COLO668 (cell line): Measurements from ENCODE around the gene ASAP3.
"Not testable (repeated sequence)": the region's sequence is repeated elsewhere in the genome, so short reads cannot be mapped to it uniquely, and the experiment has no call there.

Experiments
- DNase-seq: peaks from one replicate; lab custom pipeline; 2025; ENCODE audit not compliant: unreplicated experiment; lab: John Stamatoyannopoulos, UW

The ASAP3 gene

GRCh38 chr1:23515905-23516304, 31.9 kb upstream of the ASAP3 start:
- no peak for DNase-seq

- no peak for DNase-seq
These were observed 30.2 kb upstream of the ASAP3 start for GRCh38 chr1:23514111-23514679.

- no peak for DNase-seq
These were observed 25.9 kb upstream of the ASAP3 start for GRCh38 chr1:23509896-23510295.

- DNase-seq, result no peak
These were observed 22.6 kb upstream of the ASAP3 start for GRCh38 chr1:23506376-23507107.

DNA sequence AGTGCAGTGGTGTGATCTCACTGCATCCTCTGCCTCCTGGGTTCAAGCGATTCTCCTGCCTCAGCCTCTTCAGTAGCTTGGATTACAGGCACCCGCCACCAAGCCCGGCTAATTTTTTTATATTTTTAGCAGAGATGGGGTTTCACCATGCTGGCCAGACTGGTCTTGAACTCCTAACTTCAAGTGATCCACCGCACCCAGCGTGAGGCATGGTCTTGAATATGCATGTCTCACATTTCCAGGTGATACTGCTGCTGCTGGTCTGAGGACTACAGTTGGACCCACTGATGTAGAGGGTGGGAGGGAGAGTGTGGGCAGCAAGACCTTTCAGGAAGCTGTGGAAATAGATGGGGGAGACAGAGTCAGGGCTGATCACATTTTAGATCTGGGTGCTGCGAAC, 21.9 kb upstream of the ASAP3 start:
- no peak for DNase-seq

DNA sequence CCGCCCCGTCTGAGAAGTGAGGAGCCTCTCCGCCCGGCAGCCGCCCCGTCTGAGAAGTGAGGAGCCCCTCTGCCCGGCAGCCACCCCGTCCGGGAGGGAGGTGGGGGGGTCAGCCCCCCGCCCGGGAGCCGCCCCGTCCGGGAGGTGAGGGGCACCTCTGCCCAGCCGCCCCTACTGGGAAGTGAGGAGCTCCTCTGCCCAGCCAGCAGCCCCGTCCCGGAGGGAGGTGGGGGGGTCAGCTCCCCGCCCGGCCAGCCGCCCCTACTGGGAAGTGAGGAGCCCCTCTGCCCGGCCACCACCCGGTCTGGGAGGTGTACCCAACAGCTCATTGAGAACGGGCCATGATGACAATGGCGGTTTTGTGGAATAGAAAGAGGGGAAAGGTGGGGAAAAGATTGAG, 20.2 kb upstream of the ASAP3 start:
- DNase-seq, result not testable (repeated sequence)

- DNase-seq, result no peak
These were observed 19.0 kb upstream of the ASAP3 start for GRCh38 chr1:23502951-23503350.

- no peak for DNase-seq
These were observed 16.5 kb upstream of the ASAP3 start for GRCh38 chr1:23500466-23500865.

DNA sequence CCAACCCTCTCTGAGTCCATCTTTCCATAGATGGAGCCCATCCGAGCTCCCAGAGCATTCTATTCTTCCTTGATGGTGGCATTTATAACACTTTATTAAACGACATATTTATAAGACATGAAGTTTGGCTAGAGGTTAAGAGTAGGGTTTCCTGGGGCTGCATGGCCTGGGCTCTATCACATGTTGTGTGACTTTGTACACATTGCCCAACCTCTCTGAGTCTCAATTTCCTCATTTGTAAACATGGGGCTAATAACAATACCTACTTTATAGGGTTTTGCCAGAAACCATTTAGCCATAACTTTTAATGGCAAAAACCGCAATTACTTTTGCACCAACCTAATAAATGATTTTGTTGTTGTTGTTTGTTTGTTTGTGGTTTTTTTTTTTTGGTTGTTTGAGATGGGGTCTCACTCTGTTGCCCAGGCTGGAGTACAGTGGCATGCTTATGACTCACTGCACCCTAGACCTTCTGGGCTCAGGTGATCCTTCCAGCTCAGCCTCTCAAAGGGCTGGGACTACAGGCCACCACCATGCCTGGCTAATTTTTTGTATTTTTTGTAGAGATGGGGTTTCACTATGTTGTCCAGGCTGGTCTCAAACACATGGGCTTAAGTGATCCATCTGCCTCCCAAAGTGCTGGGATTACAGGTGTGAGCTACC, 13.9 kb upstream of the ASAP3 start:
- no peak for DNase-seq

GRCh38 chr1:23496490-23497181, 12.7 kb upstream of the ASAP3 start:
- DNase-seq, result no peak

DNA sequence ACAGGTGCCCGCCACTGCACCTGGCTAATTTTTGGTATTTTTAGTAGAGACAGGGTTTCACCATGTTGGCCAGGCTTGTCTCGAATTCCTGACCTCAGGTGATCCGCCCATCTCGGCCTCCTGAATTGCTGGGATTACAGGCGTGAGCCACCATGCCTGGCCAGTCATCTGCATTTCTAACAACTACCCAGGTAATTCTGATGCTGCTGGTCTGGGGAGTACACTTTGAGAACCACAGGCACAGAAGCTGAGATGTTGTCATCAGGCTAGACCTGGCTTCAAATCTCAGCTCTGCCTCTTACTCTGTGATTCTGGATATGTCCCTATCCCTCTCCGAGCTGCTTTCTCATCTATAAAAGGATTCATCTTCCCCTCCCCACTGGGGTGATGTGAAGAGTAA, 10.9 kb upstream of the ASAP3 start:
- not testable (repeated sequence) for DNase-seq

GRCh38 chr1:23492776-23493175, 8.8 kb upstream of the ASAP3 start:
- not testable (repeated sequence) for DNase-seq

- no peak for DNase-seq
These were observed 8.2 kb upstream of the ASAP3 start for GRCh38 chr1:23492132-23492720.

DNA sequence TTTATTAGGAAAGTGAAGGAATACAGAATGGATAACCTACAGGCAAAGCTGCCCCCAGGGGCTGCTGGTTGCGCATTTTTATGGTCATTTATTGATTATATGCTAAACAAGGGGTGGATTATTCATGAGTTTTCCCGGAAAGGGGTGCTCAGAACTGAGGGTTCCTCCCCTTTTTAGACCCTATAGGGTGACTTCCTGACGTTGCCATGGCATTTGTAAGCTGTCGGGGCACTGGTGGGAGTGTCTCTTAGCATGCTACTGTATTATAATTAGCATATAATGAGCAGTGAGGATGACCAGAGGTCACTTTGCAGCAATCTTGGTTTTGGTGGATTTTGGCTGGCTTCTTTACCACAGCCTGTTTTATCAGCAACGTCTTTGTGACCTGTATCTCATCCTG, 5.9 kb upstream of the ASAP3 start:
- DNase-seq, result no peak

GRCh38 chr1:23485002-23485332, 988 bp upstream of the ASAP3 start:
- DNase-seq, result no peak

- DNase-seq, result peak; percentile 61
These were observed 448 bp upstream of the ASAP3 start for GRCh38 chr1:23484253-23485001.

- DNase-seq, result no peak
These were observed 2.1 kb downstream of the ASAP3 start for GRCh38 chr1:23481904-23482303.

DNA sequence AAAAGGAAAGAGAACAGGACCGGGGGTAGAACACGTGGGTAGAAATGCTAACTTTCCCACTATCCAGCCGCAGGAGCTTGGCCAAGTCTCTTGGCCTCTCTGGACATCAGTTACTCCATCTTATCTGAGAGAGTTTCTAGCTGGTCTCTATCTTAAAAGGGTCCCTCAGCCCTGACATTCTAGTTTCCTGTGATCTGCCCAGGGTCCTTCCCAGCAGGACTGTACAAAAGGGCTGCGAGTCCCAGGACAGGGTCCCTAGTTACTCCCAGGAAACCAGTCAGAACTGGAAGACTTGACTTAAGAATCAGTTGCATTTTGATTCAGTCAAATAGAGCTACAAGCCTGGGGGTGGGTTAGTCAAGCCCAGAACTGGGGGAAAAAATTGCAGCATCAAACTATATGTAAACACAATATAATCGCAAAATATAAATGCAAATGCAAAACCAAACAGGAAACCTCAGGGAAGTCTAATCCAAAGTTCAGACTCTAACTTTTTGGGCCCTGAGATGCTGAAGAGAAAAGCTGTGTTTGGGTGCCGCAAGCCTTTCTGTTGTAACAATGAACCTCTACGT, 2.9 kb downstream of the ASAP3 start:
- DNase-seq, result no peak

GRCh38 chr1:23480187-23481025, 3.6 kb downstream of the ASAP3 start:
- no peak for DNase-seq

DNA sequence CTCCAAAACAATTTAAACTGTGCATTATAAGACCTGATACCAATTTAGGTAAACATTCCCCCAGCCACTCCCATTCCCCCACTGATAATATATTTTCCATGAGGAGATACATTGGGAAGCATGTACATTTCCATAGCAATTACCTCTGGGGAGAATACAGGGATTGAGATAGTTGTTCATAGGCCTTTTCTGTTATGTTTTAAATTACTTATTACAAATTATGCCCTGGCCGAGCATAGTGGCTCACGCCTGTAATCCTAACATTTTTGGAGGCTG, 4.4 kb downstream of the ASAP3 start:
- no peak for DNase-seq
